HG03378 (cell line): ENCODE data around the gene CNTNAP5.
"Not testable (repeated sequence)": the region's sequence is repeated elsewhere in the genome, so short reads cannot be mapped to it uniquely, and the experiment has no call there.

ENCODE experiments used
- ATAC-seq: cut with Tn5 transposase; IDR thresholded peaks from one replicate; pipeline ENCODE4 v1.9.1; 2021; ENCODE audit warnings: mild to moderate bottlenecking, moderate library complexity; ENCODE audit not compliant: unreplicated experiment

Gene CNTNAP5

GRCh38 chr2:124407836-124408534 is 382.9 kb downstream of the CNTNAP5 start:
- not testable (repeated sequence) for ATAC-seq

- no peak for ATAC-seq
These were observed 399.0 kb downstream of the CNTNAP5 start for GRCh38 chr2:124424074-124424473.

GRCh38 chr2:124426122-124426521 is 401.0 kb downstream of the CNTNAP5 start:
- ATAC-seq, result no peak

GRCh38 chr2:124426625-124427024 is 401.5 kb downstream of the CNTNAP5 start:
- ATAC-seq, result no peak

GRCh38 chr2:124437811-124438210 is 412.7 kb downstream of the CNTNAP5 start:
- no peak for ATAC-seq

GRCh38 chr2:124450481-124450880 is 425.4 kb downstream of the CNTNAP5 start:
- no peak for ATAC-seq

- no peak for ATAC-seq
These were observed 451.2 kb downstream of the CNTNAP5 start for GRCh38 chr2:124476291-124476690.

- ATAC-seq, result no peak
These were observed 453.7 kb downstream of the CNTNAP5 start for GRCh38 chr2:124478761-124479160.

- ATAC-seq, result no peak
These were observed 455.9 kb downstream of the CNTNAP5 start for GRCh38 chr2:124480958-124481357.

GRCh38 chr2:124482044-124482443 is 457.0 kb downstream of the CNTNAP5 start:
- no peak for ATAC-seq

GRCh38 chr2:124482551-124482950 is 457.5 kb downstream of the CNTNAP5 start:
- no peak for ATAC-seq

GRCh38 chr2:124485659-124486058 is 460.6 kb downstream of the CNTNAP5 start:
- ATAC-seq, result no peak

GRCh38 chr2:124489686-124490085 is 464.6 kb downstream of the CNTNAP5 start:
- ATAC-seq, result no peak

GRCh38 chr2:124501575-124502152 is 476.6 kb downstream of the CNTNAP5 start:
- ATAC-seq, result no peak

- no peak for ATAC-seq
These were observed 489.1 kb downstream of the CNTNAP5 start for GRCh38 chr2:124514236-124514635.

GRCh38 chr2:124520953-124521352 is 495.9 kb downstream of the CNTNAP5 start:
- no peak for ATAC-seq

- ATAC-seq, result no peak
These were observed 498.0 kb downstream of the CNTNAP5 start for GRCh38 chr2:124523096-124523495.

GRCh38 chr2:124524155-124524915 is 499.2 kb downstream of the CNTNAP5 start:
- no peak for ATAC-seq

- ATAC-seq, result no peak
These were observed 501.1 kb downstream of the CNTNAP5 start for GRCh38 chr2:124526221-124526620.

- ATAC-seq, result no peak
These were observed 505.1 kb downstream of the CNTNAP5 start for GRCh38 chr2:124530203-124530602.

GRCh38 chr2:124533226-124533954 is 508.3 kb downstream of the CNTNAP5 start:
- ATAC-seq, result no peak
